ENCODE data around the gene EVX2.

DNA sequence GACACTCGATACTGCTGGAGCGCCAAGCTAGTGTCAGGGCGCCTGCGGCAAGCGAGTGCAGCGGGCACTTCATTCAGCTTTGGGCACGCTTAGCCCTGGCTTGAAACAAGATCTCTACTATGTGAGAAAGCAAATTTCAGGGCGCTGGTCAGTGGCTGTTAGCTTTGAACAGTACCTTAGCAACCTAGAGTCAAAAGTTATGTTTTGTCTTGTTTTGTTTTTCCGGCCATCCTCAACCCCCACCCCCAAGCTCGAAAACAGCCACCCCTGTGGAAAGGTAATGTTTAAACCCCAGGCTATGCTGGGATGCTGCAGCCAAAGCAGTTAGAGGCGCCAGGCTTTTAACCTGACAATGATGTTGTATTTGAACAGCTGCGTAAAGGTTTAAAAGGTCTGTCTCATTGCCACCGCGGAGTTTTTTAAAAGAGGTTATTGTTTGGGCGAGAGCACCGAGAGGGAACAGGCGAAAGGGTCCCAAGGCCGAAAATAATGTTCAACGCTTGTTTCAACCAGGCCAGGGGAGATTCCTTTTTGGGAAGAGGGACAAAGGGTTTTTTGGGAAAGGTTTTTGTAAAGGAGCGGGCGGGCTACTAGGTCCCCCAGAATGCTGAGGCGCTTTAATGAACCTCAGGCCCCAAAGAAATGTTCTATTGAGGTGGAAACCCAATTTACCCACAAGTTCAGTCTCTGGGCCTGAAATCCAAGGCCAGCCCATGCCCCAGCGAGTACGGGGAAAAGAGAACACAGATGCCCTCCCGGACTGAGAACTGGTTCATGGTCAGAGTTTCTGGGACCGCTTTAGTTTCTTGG, 30.6 kb upstream of the EVX2 start:
- no peak for TF ChIP-seq BHLHE40 (IDR thresholded peaks at IDR 0.05; ENCODE audit: low read depth, low read length)
- no peak for TF ChIP-seq POLR2A (IDR thresholded peaks at IDR 0.05; ENCODE audit: low read depth, low read length)
- TF ChIP-seq MAZ (IDR thresholded peaks at IDR 0.05; ENCODE audit: borderline replicate concordance, low read depth, low read length), result no peak

Data from IMR-90 (cell line).